ENCODE measurements around the gene SLC41A3.

The SLC41A3 gene

GRCh38 chr3:126016616-126017015 is 67.3 kb downstream of the SLC41A3 start:
- Histone ChIP-seq H3K4me1 (ENCODE audit: low read length) (no peaks in the 10 kb centered on the region), H3K36me3 (replicated peaks; ENCODE audit: insufficient read depth, low read length) (no peaks in the 10 kb centered on the region), H3F3A (ENCODE audit: insufficient read depth, low read length) (no peaks in the 10 kb centered on the region), H2AFZ (ENCODE audit: low read length) (no peak overlapping the region), H3K27ac (ENCODE audit: low read length) (no peak overlapping the region), H4K20me1 (ENCODE audit: insufficient read depth, low read length) (no peaks in the 10 kb centered on the region), H3K9ac (ENCODE audit: low read length) (no peak overlapping the region), H3K27me3 (replicated peaks; ENCODE audit: insufficient read depth, low read length) (no peaks in the 10 kb centered on the region), H3K9me2 (replicated peaks; ENCODE audit: insufficient read depth, low read length) (no peaks in the 10 kb centered on the region), H3K9me3 (replicated peaks; ENCODE audit: insufficient read depth, low read length) (no peaks in the 10 kb centered on the region), H3K79me2 (ENCODE audit: low read length) (no peaks in the 10 kb centered on the region), H3K4me2 (ENCODE audit: low read depth, low read length) (no peak overlapping the region), H3K4me3 (ENCODE audit: low read length) (no peak overlapping the region)
- TF ChIP-seq CTCF (IDR thresholded peaks at IDR 0.05; ENCODE audit: low read length) (no peak), EZH2phosphoT487 (IDR thresholded peaks at IDR 0.05; ENCODE audit: low read length) (no peak), EZH2 (optimal IDR thresholded peaks at IDR 0.05; ENCODE audit: low read depth, low read length) (no peak)
- no peak for DNase-seq

- Histone ChIP-seq H3K27me3 (replicated peaks; ENCODE audit: insufficient read depth, low read length) (no peaks in the 10 kb centered on the region), H3K27ac (ENCODE audit: low read length) (no peak overlapping the region), H3K9me3 (replicated peaks; ENCODE audit: insufficient read depth, low read length) (no peaks in the 10 kb centered on the region), H3K79me2 (ENCODE audit: low read length) (no peaks in the 10 kb centered on the region), H2AFZ (ENCODE audit: low read length) (no peak overlapping the region), H3K36me3 (replicated peaks; ENCODE audit: insufficient read depth, low read length) (no peaks in the 10 kb centered on the region), H3K9ac (ENCODE audit: low read length) (no peak overlapping the region), H3F3A (ENCODE audit: insufficient read depth, low read length) (no peaks in the 10 kb centered on the region), H3K4me2 (ENCODE audit: low read depth, low read length) (no peak overlapping the region), H3K9me2 (replicated peaks; ENCODE audit: insufficient read depth, low read length) (no peaks in the 10 kb centered on the region), H4K20me1 (ENCODE audit: insufficient read depth, low read length) (no peaks in the 10 kb centered on the region), H3K4me3 (ENCODE audit: low read length) (no peak overlapping the region), H3K4me1 (ENCODE audit: low read length) (no peaks in the 10 kb centered on the region)
- no peak for TF ChIP-seq EZH2phosphoT487 (IDR thresholded peaks at IDR 0.05; ENCODE audit: low read length)
- no peak for TF ChIP-seq EZH2 (optimal IDR thresholded peaks at IDR 0.05; ENCODE audit: low read depth, low read length)
- TF ChIP-seq CTCF (IDR thresholded peaks at IDR 0.05; ENCODE audit: low read length): no peak
- DNase-seq: no peak
These were observed 68.8 kb downstream of the SLC41A3 start for GRCh38 chr3:126015075-126015474.

GRCh38 chr3:126014252-126014651 is 69.7 kb downstream of the SLC41A3 start:
- no peaks in the 10 kb centered on the region for H3K27me3 ChIP-seq (replicated peaks; ENCODE audit: insufficient read depth, low read length)
- H3K36me3 ChIP-seq (replicated peaks; ENCODE audit: insufficient read depth, low read length): no peaks in the 10 kb centered on the region
- H3K9ac ChIP-seq (ENCODE audit: low read length): no peak overlapping the region
- H3K4me1 ChIP-seq (ENCODE audit: low read length): no peaks in the 10 kb centered on the region
- H3K27ac ChIP-seq (ENCODE audit: low read length): no peak overlapping the region
- no peaks in the 10 kb centered on the region for H3K79me2 ChIP-seq (ENCODE audit: low read length)
- no peaks in the 10 kb centered on the region for H3F3A ChIP-seq (ENCODE audit: insufficient read depth, low read length)
- no peaks in the 10 kb centered on the region for H4K20me1 ChIP-seq (ENCODE audit: insufficient read depth, low read length)
- H3K4me2 ChIP-seq (ENCODE audit: low read depth, low read length): no peak overlapping the region
- H3K9me3 ChIP-seq (replicated peaks; ENCODE audit: insufficient read depth, low read length): no peaks in the 10 kb centered on the region
- no peak overlapping the region for H2AFZ ChIP-seq (ENCODE audit: low read length)
- no peak for DNase-seq
- TF ChIP-seq EZH2 (optimal IDR thresholded peaks at IDR 0.05; ENCODE audit: low read depth, low read length) (no peak), CTCF (IDR thresholded peaks at IDR 0.05; ENCODE audit: low read length) (no peak), EZH2phosphoT487 (IDR thresholded peaks at IDR 0.05; ENCODE audit: low read length) (no peak)
- no peaks in the 10 kb centered on the region for H3K9me2 ChIP-seq (replicated peaks; ENCODE audit: insufficient read depth, low read length)
- H3K4me3 ChIP-seq (ENCODE audit: low read length): no peak overlapping the region
